Right atrium auricular region (tissue), 2 donors: ENCODE data around the gene OSCP1. TPM values are rescaled to one million over a fixed set of nuclear protein-coding genes. Genes with fewer than 3 reads are reported as not detected.
A peak's percentile ranks its signal among the peaks of the same experiment; 100 is the strongest.

ENCODE experiments used
- DNase-seq: peaks from one replicate; pipeline ENCODE4 v3.0.0-alpha.2; 2019; ENCODE audit warnings: low spot score
- H3K27ac ChIP-seq, 2 donors: fragments of 200-600 bp; sonication (generic); 1 replicate in 1 of 2; 2 replicates in 1 of 2; pipeline ENCODE4 v1.5.1; 2016 to 2019
- H3K27me3 ChIP-seq, 2 donors: fragments of 200-600 bp; sonication (generic); one replicate each; pipeline versions ENCODE4 v1.5.1 to v1.6.0; 2017 to 2019
- H3K36me3 ChIP-seq: fragments of 200-600 bp; sonication (generic); one replicate; pipeline ENCODE4 v1.5.1; 2016
- H3K4me1 ChIP-seq, 2 donors: fragments of 200-600 bp; sonication (generic); one replicate each; pipeline versions ENCODE4 v1.5.1 to v1.6.0; 2017 to 2019
- H3K4me3 ChIP-seq, 2 donors: fragments of 200-600 bp; sonication (generic); 1 replicate in 1 of 2; 2 replicates in 1 of 2; pipeline ENCODE4 v1.5.1; 2017 to 2019; ENCODE audit warnings: mild to moderate bottlenecking in 1 of 2, moderate library complexity in 1 of 2
- H3K9me3 ChIP-seq, 2 donors: fragments of 200-600 bp; sonication (generic); one replicate each; pipeline ENCODE4 v1.5.1; 2019
- CTCF ChIP-seq, 2 donors: fragments of 200-600 bp; sonication (generic); IDR thresholded peaks; one replicate each; pipeline ENCODE4 v1.5.1; 2019; ENCODE audit warnings: antibody characterized with exemption in 2 of 2
- total RNA-seq, 2 donors: library from RNA; depleted of rRNA; stranded (reverse); fragments of >200 nt; gene quantifications; one replicate each; pipeline ENCODE4 v1.1.0, GENCODE V29; 2016

OSCP1 gene
- total RNA-seq, 2 donors from 2014 or later = 4.9 to 7.9 TPM

- DNase-seq = no peak
- H3K4me3 ChIP-seq = no peak overlapping the region
- H3K27me3 ChIP-seq = no peaks in the 10 kb centered on the region
- H3K9me3 ChIP-seq = no peaks in the 10 kb centered on the region
- no peaks in the 10 kb centered on the region for H3K36me3 ChIP-seq
- peaks cover 0 to 17% of the 10 kb centered on the region in 2 donors for H3K4me1 ChIP-seq
- no peak for TF ChIP-seq CTCF (IDR thresholded peaks at IDR 0.05)
- no peak overlapping the region for H3K27ac ChIP-seq
Observed at GRCh38 chr1:36467700-36468455, 17.6 kb upstream of the OSCP1 start.

GRCh38 chr1:36467027-36467410, 16.8 kb upstream of the OSCP1 start:
- Histone ChIP-seq H3K9me3 (no peaks in the 10 kb centered on the region), H3K27ac (no peak overlapping the region), H3K4me3 (no peak overlapping the region), H3K4me1 (peaks cover 0 to 20% of the 10 kb centered on the region in 2 donors), H3K27me3 (no peaks in the 10 kb centered on the region), H3K36me3 (no peaks in the 10 kb centered on the region)
- DNase-seq = no peak
- TF ChIP-seq CTCF (IDR thresholded peaks at IDR 0.05) = no peak

GRCh38 chr1:36466370-36467026, 16.2 kb upstream of the OSCP1 start:
- Histone ChIP-seq H3K36me3 (peaks cover under 1% of the 10 kb centered on the region), H3K4me3 (no peak overlapping the region), H3K4me1 (peaks cover 0 to 20% of the 10 kb centered on the region in 2 donors), H3K27me3 (no peaks in the 10 kb centered on the region), H3K27ac (no peak overlapping the region), H3K9me3 (no peaks in the 10 kb centered on the region)
- DNase-seq = no peak
- TF ChIP-seq CTCF (IDR thresholded peaks at IDR 0.05) = no peak

GRCh38 chr1:36465731-36466369, 15.6 kb upstream of the OSCP1 start:
- no peak overlapping the region for H3K4me3 ChIP-seq
- peaks cover 7% of the 10 kb centered on the region for H3K36me3 ChIP-seq
- no peaks in the 10 kb centered on the region for H3K27me3 ChIP-seq
- peaks cover 0 to 20% of the 10 kb centered on the region in 2 donors for H3K4me1 ChIP-seq
- no peaks in the 10 kb centered on the region for H3K9me3 ChIP-seq
- no peak for DNase-seq
- no peak for TF ChIP-seq CTCF (IDR thresholded peaks at IDR 0.05)
- no peak overlapping the region for H3K27ac ChIP-seq

GRCh38 chr1:36464605-36465393, 14.5 kb upstream of the OSCP1 start:
- Histone ChIP-seq H3K4me1 (peaks cover 0 to 20% of the 10 kb centered on the region in 2 donors), H3K36me3 (peaks cover 17% of the 10 kb centered on the region), H3K9me3 (no peaks in the 10 kb centered on the region), H3K4me3 (peak overlapping the region; percentile 93 to 99), H3K27ac (peak overlapping the region; percentile 92 to 96), H3K27me3 (no peaks in the 10 kb centered on the region)
- no peak for TF ChIP-seq CTCF (IDR thresholded peaks at IDR 0.05)
- DNase-seq = no peak
